DND-41 (cell line): ENCODE data around the gene TLN1.

Source experiments
- CTCF ChIP-seq: IDR thresholded peaks from 2 replicates; pipeline ENCODE4 v1.5.1; 2012; ENCODE audit warnings: borderline replicate concordance, low read length, moderate library complexity, mild to moderate bottlenecking; ENCODE audit not compliant: poor library complexity, severe bottlenecking; ENCODE audit errors: extremely low read depth
- EZH2 ChIP-seq: IDR thresholded peaks from 3 replicates; pipeline ENCODE4 v1.6.1; 2012; ENCODE audit warnings: borderline replicate concordance, low read depth, mild to moderate bottlenecking, moderate library complexity, low read length, inconsistent platforms; ENCODE audit not compliant: severe bottlenecking

GRCh38 chr9:35660966-35661415 lies 71.0 kb downstream of the TLN1 start:
- peak; percentile 33 for TF ChIP-seq CTCF
- TF ChIP-seq EZH2: no peak
